Erythroblast (primary cell): ENCODE data around the gene ATP13A2.
"Not testable (repeated sequence)": the region's sequence is repeated elsewhere in the genome, so short reads cannot be mapped to it uniquely, and the experiment has no call there.

Experiments
- DNase-seq, 2 experiments: peaks; one replicate each; lab custom pipeline; 2025; lab: John Stamatoyannopoulos, UW
- GATA1 ChIP-seq: IDR thresholded peaks from 2 replicates; pipeline ENCODE4 v1.6.1; 2011; ENCODE audit warnings: low read depth, mild to moderate bottlenecking, control low read depth, low read length, moderate library complexity
- POLR2A ChIP-seq: IDR thresholded peaks from 2 replicates; pipeline ENCODE4 v1.6.1; 2011; ENCODE audit warnings: mild to moderate bottlenecking, low read length

The ATP13A2 gene

DNA sequence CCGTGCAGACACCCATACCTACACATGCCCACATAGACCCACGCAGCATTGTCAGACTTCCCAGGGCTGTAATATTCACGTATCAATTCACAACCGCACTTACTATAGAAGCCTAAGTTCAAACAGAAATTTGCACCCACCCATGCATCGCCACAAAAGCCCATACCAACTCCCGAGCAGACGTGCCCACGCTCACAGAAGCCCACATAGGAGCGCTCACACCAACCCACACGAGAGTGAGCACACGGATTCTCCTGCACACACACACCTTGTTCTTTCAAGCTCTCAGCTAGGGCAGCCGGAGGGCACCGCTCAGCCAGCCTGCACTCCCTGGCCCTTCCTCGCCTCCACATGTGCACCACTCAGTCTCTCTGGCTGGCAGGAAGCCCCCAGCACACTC is 35.9 kb downstream of the ATP13A2 start:
- TF ChIP-seq GATA1 (no peak), POLR2A (no peak)
- DNase-seq, result no peak

DNA sequence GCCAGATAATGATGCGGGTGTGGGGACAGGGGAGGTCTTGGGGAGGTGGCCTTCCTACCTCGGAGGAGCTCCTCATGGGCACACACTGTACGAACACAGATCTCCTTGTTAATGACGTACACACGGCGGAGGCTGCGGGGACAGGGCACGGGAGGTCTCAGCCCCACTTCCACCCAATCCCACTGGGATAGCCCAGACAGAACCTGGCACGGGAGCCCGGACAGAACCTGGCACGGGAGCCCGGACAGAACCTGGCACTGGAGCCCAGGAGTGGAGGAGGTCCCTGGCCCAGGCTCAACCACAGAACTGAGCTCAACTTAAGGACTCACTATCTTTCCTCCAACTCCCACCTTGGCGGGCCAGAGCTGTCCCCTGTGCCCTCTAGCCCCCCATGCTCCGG is 36.5 kb downstream of the ATP13A2 start:
- TF ChIP-seq GATA1, result no peak
- no peak for TF ChIP-seq POLR2A
- DNase-seq, result no peak

DNA sequence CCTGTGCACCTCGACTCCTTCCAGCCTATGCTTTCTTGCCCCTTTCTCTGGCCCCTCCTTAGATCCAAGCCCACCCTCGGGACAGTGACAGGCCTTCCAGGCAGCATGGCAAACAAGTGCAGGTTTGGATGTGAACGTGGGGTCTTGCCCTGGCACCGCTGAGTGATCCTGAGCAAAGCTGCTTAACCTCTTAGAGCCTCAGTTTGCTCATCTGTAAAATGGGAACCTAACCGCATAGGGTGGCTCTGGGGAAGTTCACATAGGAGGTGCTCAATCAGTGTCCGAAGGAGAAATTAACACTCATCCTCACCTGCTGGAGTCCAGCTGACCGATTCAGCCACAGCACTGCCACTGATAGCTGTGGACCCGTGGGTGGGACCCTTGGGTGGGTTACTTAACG is 38.5 kb downstream of the ATP13A2 start:
- no peak for DNase-seq
- TF ChIP-seq GATA1 (no peak), POLR2A (no peak)

DNA sequence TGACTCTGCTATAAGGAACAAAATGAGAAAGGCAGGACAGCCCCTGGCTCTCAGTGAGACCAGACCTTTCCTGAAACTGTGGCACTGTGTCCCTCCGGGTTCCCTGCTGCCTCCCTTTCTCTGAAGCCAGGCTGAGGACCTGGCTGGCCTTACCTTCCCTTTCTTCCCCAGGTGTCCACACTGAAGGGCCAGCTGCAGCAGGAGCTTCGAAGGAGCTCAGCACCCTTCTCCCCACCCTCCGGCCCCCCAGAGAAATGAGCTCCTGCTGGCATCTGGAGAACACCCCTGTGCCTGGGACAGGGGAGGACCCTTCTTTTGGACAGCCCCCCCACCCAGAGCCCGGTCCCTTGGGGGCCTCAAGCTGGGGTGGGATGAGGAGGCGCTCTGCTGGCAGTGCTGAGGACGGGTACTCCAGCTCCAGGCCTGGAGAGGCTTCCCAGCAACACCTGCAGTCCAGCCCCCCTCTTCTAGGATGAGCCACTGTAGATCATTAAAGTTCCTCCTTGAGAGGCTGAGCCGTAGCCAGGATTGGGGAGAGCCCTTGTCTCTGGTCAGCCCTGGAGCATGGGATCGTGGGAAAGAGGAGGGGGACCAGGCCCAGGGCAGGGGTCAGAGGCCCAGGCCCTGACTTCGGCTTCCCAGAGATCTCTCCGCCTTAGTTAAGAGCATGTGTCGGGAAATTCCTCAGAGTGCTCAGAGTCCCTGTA is 39.4 kb downstream of the ATP13A2 start:
- no peak for DNase-seq
- TF ChIP-seq POLR2A (no peak), GATA1 (no peak)

DNA sequence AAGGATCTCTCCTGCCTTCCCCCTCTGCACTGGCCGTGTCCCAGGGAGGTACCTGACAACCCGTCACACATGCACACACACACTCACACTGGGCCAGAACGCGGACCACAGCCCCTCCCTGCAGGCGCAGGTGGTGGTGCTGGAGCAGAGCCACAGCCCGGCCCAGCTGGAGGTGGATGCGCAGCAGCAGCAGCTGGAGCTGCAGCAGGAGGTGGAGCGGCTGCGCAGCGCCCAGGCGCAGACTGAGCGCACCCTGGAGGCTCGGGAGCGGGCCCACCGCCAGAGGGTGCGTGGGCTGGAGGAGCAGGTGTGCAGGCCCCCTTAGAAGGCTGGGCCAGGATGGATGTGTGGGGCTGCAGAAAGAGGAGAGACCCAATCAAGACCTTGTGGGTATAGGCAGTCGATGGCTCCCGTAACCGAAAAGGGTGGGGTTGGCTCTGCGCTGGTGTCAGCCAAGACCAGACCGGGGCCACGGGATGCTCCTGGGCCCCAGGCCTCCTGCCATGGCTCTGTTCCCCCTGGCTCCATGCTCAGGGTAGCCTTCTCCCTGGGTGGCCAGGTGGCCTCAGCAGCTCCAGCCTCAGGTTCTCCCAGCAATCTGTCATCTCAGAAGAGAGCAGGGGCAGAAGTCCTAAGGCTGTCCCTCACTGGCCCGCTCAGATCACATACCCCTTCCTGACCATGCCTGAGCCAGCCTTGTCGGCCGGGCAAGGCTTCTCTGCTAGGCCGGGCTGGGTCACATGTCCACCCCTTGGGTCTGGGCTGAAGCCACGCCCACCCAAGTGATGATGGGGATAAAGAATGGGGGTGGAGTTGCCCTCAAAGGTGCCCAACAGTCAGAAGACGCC is 40.2 kb downstream of the ATP13A2 start:
- DNase-seq, result peak in 1 of 2 experiments; percentile 19
- TF ChIP-seq POLR2A, result no peak

DNA sequence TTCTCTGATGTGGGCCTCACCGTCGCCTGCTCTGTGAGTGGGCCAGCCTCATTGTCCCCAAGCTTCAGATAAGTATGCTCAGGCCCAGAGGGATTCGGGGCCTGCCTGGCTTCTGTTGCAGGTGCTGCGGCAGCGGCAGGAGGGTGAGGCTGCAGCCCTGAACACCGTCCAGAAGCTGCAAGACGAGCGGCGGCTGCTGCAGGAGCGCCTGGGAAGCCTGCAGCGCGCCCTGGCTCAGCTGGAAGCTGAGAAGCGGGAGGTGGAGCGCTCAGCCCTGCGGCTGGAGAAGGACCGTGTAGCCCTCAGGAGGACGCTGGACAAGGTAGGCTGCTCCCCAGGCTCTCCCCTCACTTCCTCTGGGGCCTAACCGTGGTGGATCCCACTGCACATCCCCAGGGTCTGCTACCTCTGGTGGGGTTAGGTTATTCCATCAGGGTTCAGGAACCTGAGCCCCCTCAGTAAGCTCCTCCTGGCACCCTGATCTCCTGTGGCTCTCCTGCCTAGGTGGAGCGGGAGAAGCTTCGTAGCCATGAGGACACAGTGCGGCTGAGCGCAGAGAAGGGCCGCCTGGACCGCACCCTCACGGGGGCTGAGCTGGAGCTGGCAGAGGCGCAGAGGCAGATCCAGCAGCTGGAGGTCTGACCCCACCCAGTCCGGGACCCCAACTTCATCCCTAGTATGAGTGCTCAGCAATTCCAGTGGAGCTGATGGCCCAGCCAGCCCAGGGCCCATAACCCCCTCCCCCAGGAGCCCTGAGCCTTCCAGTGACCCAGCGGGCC is 41.4 kb downstream of the ATP13A2 start:
- TF ChIP-seq GATA1, result no peak
- TF ChIP-seq POLR2A, result no peak

DNA sequence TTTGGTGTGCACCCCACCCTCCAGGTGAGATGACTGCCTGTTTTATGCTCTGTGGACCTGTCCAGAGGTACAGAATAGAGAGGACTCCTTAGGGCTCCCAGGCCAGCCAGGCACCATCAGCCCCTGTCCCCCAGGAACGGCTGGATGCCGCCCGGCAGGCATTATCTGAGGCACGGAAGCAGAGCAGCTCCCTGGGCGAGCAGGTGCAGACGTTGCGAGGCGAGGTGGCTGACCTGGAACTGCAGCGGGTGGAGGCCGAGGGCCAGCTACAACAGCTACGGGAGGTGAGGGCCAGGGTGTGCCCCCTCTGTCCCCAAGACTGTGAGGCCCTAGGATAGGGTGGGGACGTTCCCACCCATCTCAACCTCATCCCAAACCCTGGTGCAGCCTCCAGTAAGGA is 42.1 kb downstream of the ATP13A2 start:
- no peak for DNase-seq
- TF ChIP-seq POLR2A (no peak), GATA1 (no peak)

More for the DNA sequence above, 41.4 kb downstream of the ATP13A2 start:
- no peak for DNase-seq

DNA sequence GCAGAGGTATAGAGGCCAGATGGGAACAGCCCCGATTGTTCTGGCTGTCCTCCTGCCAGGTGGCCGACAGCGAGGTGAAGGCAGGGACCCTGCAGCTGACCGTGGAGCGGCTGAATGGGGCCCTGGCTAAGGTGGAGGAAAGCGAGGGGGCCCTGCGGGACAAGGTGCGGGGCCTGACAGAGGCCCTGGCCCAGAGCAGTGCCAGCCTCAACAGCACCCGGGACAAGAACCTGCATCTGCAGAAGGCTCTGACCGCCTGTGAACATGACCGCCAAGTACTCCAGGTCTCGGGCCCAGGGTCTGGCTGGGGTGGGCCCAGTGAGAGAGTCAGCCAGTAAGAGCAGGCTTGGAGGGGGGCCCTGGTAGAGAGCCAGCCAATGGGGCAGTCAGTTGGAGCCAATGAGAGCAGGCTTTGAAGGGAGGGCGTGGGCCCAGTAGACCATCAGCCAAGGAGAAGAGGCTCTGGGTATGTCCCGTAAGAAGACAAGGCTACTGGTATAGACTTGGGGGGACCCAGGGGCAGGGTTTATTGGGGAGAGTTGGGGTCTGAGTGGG is 42.6 kb downstream of the ATP13A2 start:
- TF ChIP-seq GATA1 (no peak), POLR2A (no peak)
- DNase-seq, result no peak

DNA sequence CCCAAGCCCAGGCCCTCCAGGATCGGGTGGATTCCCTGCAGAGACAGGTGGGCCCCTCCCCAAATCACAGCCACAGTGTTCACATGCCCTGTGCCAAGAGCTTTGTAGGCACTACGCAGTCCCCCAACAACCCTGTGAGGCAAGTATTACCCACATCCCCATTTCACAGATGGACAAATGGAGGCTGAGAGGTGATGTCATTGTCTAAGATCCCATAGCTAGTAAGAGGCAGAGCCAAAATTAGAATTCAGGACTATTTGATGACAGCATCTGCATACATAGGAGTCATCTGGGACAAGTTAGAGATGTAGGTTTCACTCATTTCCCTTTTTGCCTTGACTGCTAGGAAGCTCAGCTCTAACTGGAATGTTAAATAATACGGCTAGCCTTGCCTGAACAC is 43.4 kb downstream of the ATP13A2 start:
- no peak for TF ChIP-seq POLR2A
- no peak for TF ChIP-seq GATA1
- DNase-seq, result no peak

DNA sequence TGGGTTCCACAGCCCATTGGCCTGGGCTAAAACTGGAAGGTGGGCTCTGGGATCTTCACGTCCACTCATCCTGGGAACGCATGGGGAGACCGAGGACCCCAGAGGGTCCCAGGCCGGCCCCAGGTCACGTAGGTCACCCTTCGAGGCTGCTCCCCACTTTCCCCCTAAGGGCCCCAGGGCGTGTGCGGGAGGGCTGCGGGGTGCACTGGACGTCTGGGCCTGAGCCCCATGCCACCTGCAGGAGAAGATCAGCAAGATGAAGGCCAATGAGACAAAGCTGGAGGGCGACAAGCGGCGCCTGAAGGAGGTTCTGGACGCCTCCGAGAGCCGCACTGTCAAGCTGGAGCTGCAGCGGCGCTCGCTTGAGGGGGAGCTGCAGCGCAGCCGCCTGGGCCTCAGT is 43.8 kb downstream of the ATP13A2 start:
- TF ChIP-seq GATA1 (no peak), POLR2A (no peak)

DNA sequence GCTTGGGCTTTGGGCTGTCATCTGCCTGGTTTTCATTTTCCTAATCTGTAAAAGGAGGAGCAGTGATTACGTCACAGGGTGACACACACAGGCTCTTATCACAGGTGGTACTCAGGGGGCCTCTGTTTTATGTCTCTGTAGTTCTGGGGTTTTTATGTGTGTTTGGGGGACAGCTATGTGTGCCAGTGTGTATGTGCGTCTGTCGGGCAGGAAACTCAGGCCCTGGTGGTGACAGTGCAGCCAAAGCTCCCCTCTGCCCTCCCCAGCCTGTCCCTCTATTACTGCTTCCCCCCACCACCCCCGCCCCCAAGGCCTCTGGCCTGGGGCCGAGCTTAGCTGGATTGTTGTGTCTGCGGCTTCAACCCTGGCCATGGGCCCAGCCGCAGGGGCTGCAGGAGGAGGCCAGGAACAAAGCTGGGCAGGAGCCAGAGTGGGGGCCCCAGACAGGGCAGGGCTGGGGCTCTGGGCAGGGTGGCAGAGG is 44.6 kb downstream of the ATP13A2 start:
- DNase-seq, result no peak
- no peak for TF ChIP-seq POLR2A
- TF ChIP-seq GATA1, result no peak

More for the DNA sequence above, 43.8 kb downstream of the ATP13A2 start:
- no peak for DNase-seq

DNA sequence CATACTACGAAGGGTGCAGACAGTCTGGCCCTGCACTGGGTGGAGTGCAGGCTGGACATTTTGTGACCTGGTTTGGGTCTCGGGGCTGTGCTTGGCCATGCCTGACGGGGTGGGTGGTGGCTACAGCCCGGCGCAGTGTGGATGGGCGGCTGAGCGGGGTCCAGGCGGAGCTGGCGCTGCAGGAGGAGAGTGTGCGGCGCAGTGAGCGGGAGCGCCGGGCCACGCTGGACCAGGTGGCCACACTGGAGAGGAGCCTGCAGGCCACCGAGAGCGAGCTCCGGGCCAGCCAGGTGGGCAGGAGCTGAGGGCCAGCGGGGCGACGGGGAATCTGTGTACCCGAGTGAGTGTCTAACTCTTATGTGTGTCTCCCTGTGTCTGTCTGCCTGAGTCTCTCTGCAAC is 45.4 kb downstream of the ATP13A2 start:
- DNase-seq, result no peak
- TF ChIP-seq POLR2A (no peak), GATA1 (no peak)

DNA sequence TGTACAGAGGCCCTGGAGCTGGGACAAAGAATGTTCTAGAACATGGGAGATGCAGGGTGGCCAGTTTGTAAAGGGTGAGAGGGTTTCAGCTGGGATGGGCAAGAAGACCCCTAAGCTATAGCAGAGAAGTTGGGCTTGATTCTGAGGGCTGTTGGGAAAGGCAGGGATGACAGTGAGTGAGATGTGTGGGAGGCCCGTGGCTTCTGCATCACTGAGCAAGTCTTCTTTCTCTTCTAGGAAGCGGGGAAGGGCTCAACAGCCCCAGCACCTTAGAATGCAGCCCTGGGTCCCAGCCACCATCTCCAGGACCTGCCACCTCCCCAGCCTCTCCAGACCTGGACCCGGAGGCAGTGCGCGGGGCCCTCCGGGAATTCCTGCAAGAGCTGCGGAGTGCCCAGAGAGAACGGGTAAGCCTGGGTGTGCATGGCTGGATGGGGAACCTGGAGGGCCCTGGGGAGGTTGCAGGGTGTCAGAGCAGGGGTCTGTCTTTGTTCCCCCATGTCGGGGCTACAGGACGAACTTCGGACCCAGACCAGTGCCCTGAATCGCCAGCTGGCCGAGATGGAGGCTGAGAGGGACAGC is 46.2 kb downstream of the ATP13A2 start:
- TF ChIP-seq GATA1 (no peak), POLR2A (no peak)
- no peak for DNase-seq

DNA sequence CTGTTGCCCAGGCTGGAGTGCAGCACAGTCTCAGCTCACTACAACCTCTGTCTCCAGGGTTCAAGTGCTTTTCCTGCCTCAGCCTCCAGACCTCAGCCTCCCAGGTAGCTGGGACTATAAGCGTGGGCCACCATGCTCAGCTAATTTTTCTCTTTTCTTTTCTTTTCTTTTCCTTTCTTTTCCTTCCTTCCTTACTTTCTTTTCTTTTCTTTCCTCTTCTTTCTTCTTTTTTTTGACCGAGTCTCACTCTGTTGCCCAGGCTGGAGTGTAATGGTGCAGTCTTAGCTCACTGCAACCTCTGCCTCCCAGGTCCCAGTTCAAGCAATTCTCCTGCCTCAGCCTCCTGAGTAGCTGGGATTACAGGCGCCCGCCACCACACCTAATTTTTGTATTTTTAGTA is 47.6 kb downstream of the ATP13A2 start:
- DNase-seq, result not testable (repeated sequence)
